GM18870 (cell line): ENCODE results near the gene REM1.
"Not testable (repeated sequence)": the region's sequence is repeated elsewhere in the genome, so short reads cannot be mapped to it uniquely, and the experiment has no call there.

Experiments
- ATAC-seq: cut with Tn5 transposase; IDR thresholded peaks from one replicate; pipeline ENCODE4 v1.9.1; 2021; ENCODE audit warnings: moderate library complexity; ENCODE audit not compliant: unreplicated experiment

Gene REM1

DNA sequence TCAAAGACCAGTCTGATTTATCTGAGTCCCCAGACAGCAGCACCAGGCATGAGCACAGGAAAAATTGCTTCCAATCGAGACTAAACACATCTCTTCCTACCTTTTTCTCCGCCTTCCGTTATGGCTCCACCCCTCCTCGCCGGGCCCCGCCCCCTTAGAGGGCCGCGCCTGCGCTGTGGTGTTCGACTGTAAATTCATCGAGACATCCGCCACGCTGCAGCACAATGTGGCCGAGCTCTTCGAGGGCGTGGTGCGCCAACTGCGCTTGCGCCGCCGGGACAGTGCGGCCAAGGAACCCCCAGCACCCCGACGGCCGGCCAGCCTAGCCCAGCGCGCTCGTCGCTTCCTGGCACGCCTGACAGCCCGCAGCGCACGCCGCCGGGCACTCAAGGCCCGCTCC is 8.9 kb downstream of the REM1 start:
- no peak for ATAC-seq

- ATAC-seq = no peak
Observed at GRCh38 chr20:31485450-31486339, 10.6 kb downstream of the REM1 start.

- ATAC-seq = no peak
Observed at GRCh38 chr20:31488115-31488514, 13.0 kb downstream of the REM1 start.

DNA sequence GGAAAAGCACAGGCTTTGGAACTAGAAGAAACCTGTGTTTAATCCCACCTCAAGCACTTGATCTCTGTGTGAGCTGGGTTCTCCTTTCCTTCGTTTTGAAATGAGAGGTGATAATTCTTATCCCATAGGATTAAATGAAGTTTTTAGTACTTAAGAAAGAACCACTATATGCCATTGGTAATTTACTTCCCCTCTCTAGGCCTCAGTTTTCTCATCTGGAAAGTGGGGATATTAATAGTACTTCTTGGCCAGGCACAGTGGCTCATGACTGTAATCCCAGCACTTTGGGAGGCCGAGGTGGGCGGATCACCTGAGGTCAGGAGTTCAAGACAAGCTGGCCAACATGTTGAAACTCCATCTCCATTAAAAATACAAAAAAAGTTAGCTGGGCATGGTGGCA is 14.1 kb downstream of the REM1 start:
- no peak for ATAC-seq

GRCh38 chr20:31490752-31491151 is 15.7 kb downstream of the REM1 start:
- ATAC-seq = no peak

GRCh38 chr20:31494131-31494530 is 19.0 kb downstream of the REM1 start:
- ATAC-seq = no peak

DNA sequence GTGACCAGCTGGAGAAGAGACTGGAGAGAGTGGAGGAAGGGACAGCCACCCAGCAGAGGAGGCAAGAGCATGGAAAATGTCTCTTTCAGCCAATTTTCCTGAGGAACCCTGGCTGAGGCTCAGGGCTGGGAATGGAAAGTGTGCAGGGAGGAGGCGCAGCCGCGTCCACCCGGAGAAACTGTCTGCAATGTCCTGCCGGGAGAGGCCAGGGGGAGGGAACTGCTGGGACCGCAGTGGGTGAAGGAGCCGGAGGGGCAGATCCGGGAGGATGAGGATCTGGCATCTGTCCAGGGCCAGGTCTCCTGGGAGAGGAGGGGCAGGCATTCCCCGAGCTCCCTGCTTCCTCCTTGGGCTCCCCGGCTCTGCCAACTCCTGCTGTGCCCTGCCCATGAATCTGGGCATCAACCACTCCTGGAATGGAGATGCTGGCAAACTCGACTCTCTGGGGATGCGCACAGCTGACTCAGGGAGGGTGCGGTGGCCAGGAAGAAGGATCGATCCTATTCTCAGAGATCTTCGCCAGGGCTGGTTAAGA is 21.7 kb downstream of the REM1 start:
- no peak for ATAC-seq

DNA sequence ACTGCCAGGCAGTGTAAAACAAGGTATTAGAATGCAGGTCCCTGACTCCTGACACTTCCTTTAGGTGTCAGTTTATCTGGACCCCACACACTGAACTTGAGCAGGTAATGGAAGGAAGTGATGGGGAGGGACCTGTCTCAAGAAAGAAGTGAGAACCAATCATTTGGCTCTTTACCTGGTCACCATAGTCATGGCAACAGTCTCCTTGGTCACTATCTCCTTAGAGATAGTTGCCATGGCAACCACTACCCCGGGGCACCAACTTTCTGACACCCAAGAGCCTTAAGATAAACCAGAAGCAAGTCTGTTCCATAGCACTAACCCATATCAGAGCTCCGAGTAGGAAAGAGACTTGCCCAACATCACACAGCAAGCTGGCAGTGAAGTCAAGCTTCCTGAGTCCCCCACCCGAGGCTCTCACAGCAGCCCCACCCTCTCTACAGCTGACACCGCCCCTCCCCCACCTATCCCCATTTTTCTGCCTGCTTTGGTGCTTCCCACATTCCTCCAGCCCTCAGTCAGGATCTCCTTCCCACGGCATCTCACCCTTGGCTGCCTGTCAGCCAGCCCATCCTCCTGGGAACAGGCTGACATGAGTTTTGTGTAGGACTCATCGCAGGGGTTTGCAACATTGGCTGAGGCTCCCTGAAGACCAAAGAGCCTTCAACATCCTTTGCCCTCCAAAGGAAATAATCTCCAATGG is 22.9 kb downstream of the REM1 start:
- ATAC-seq = no peak

- ATAC-seq = no peak
Observed at GRCh38 chr20:31500527-31500926, 25.4 kb downstream of the REM1 start.

- peak; percentile 90 for ATAC-seq
Observed at GRCh38 chr20:31502884-31503673, 28.0 kb downstream of the REM1 start.

GRCh38 chr20:31505903-31506302 is 30.8 kb downstream of the REM1 start:
- ATAC-seq = no peak

GRCh38 chr20:31508517-31509244 is 33.6 kb downstream of the REM1 start:
- ATAC-seq = no peak

- ATAC-seq = peak; percentile 74
Observed at GRCh38 chr20:31514154-31515071, 39.3 kb downstream of the REM1 start, which contains the start of gene HM13. HM13 (plus strand) TSS chr20:31514442; CDS start chr20:31514552, 110 bp downstream.

- no peak for ATAC-seq
Observed at GRCh38 chr20:31515072-31515774, 40.1 kb downstream of the REM1 start.

DNA sequence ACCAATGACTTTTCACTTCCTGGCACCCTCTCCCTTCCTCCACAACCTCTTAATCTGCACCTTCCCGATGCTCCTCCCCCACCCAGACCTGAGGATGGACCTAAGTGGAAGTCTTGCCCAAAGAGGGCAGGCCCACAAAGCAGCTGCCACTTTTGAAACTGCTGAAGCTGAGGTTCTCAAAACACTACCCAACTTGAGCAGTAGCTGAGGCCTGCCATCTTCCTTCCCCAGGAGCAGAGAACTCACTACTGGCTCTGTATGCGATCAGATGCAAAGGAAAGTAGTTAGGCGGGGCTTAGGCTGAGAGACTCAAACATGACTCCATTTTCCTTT is 40.7 kb downstream of the REM1 start:
- no peak for ATAC-seq

GRCh38 chr20:31516166-31516565 is 41.1 kb downstream of the REM1 start:
- no peak for ATAC-seq

DNA sequence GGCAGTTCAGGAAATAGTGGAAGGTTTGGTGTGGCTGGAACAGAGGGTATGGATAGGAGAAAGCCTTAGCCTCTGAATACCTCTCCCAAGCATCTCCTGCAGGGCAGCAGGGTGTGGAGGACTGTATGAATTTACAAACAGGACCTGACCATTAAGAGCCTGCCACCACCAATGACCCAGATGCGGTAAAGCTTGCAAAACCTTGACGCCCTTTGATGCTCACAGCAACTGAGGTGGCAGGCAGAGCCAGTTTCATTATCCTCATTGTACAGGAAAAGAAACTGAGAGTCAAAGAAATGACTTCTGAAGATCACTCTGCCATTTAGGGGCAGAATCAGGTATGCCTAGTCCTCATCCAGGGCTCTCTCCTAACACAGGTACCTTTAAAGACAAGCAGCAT is 41.6 kb downstream of the REM1 start:
- no peak for ATAC-seq

DNA sequence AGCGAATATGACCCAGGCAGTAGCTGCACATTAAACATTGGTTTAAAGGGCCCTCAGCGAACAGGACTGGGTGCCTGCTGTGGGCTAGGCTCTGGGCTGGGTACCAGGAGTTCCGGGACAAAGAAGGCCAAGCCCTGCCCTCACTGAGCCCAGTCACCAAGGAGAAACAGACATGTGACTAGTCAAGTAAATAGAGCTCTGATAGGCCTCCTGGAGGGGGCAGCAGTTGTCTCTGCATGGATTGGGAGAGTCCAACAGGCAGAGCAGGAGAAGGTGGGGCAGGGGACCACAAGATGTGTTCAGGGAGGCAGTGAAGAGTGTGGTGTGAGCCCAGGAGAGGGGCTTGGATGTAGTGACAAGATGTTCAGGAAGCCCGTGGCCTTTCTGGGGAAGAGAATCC is 42.3 kb downstream of the REM1 start:
- no peak for ATAC-seq

GRCh38 chr20:31521267-31521666 is 46.2 kb downstream of the REM1 start:
- not testable (repeated sequence) for ATAC-seq
